Measurements from ENCODE around the gene AIP. TPM values are rescaled to one million over a fixed set of nuclear protein-coding genes. Genes with fewer than 3 reads are reported as not detected.

The AIP gene
- total RNA-seq, 1 experiment from 2014 or later: 35.6 TPM

DNA sequence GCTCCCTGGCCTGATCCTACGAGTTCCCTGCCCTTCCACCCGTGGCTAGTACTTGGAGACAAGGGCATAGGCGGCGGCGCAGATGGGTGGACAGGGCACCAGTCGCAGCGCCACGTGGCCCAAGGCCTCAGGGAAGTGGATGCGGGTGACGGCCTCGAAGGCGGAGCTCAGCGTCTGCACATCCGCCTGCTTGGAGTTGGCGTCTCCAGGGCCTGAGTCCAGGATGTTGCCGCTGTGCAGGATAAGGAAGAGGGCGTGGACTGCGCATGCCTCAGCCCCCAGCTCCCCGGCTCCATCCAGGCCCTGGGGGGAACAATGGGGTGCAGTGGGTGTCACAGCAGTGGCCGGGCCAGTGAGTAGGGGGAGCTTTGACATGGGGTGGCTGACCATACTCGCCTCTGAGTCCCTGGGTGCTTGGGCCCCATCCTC lies 15.7 kb downstream of the AIP start:
- Histone ChIP-seq H2AFZ (ENCODE audit: low read length) (no peak overlapping the region), H3K27ac (ENCODE audit: insufficient read length, low read depth, low read length) (no peak overlapping the region), H3K9ac (ENCODE audit: extremely low read depth, insufficient read length, low read length) (no peak overlapping the region), H3K27me3 (ENCODE audit: insufficient read depth, low read length) (no peaks in the 10 kb centered on the region), H3T11ph (ENCODE audit: low read length) (no peak overlapping the region), H3K56ac (ENCODE audit: insufficient read length, low read depth, low read length) (no peak overlapping the region), H4K5ac (ENCODE audit: insufficient read length, low read depth, low read length) (no peak overlapping the region), H3K23ac (ENCODE audit: insufficient read length, low read depth, low read length) (no peak overlapping the region), H2BK15ac (ENCODE audit: low read depth, low read length) (no peak overlapping the region), H2BK20ac (ENCODE audit: low read depth, low read length, poor library complexity, severe bottlenecking) (no peak overlapping the region), H3K18ac (ENCODE audit: insufficient read length, low read depth, low read length) (no peak overlapping the region), H3K14ac (ENCODE audit: insufficient read depth, low read length) (no peak overlapping the region), H2BK120ac (ENCODE audit: low read depth, low read length, poor library complexity, severe bottlenecking) (no peak overlapping the region), H2AK5ac (ENCODE audit: insufficient read length, low read length) (no peak overlapping the region), H3K79me2 (ENCODE audit: insufficient read depth, low read length) (no peaks in the 10 kb centered on the region), H2BK5ac (ENCODE audit: insufficient read length, low read length) (no peak overlapping the region), H2BK12ac (ENCODE audit: insufficient read length, low read depth, low read length) (no peak overlapping the region), H3K4me1 (ENCODE audit: insufficient read depth, low read length) (no peaks in the 10 kb centered on the region), H3K9me3 (ENCODE audit: control insufficient read depth, low read depth, low read length) (no peaks in the 10 kb centered on the region), H4K20me1 (ENCODE audit: control insufficient read depth, insufficient read depth, insufficient read length) (no peaks in the 10 kb centered on the region), H3K4ac (ENCODE audit: low read depth, low read length) (no peak overlapping the region), H3K79me1 (ENCODE audit: insufficient read depth, low read depth, low read length, poor library complexity, severe bottlenecking) (no peaks in the 10 kb centered on the region), H3K23me2 (ENCODE audit: insufficient read length, low read depth, low read length, poor library complexity, severe bottlenecking) (peaks cover under 1% of the 10 kb centered on the region), H3K4me2 (ENCODE audit: insufficient read depth, insufficient read length, low read length) (no peak overlapping the region), H4K91ac (ENCODE audit: insufficient read length, low read depth, low read length) (no peak overlapping the region), H4K8ac (replicated peaks; ENCODE audit: insufficient read length, low read depth, low read length) (no peak overlapping the region)
- no CpG with 5 or more reads among the region's 21 CpGs for WGBS (ENCODE audit: extremely low coverage, insufficient read length, low lambda C conversion rate)
- no peak overlapping the region for H3K4me3 Mint-ChIP-seq
- H3K36me3 Mint-ChIP-seq (ENCODE audit: insufficient read depth in 1 of 3, low read depth in 3 of 3): peaks cover 5 to 25% (median 10%) of the 10 kb centered on the region in 3 experiments
- no peak for DNase-seq
- no peak overlapping the region for H3K27ac Mint-ChIP-seq
- H3K27me3 Mint-ChIP-seq (ENCODE audit: low read depth): peaks cover 6% of the 10 kb centered on the region
- peaks cover 0 to 7% of the 10 kb centered on the region in 2 experiments; a peak in 2 of 4 replicates for H3K4me1 Mint-ChIP-seq
- H3K9me3 Mint-ChIP-seq: no peaks in the 10 kb centered on the region
- TF ChIP-seq, protein P1, sequence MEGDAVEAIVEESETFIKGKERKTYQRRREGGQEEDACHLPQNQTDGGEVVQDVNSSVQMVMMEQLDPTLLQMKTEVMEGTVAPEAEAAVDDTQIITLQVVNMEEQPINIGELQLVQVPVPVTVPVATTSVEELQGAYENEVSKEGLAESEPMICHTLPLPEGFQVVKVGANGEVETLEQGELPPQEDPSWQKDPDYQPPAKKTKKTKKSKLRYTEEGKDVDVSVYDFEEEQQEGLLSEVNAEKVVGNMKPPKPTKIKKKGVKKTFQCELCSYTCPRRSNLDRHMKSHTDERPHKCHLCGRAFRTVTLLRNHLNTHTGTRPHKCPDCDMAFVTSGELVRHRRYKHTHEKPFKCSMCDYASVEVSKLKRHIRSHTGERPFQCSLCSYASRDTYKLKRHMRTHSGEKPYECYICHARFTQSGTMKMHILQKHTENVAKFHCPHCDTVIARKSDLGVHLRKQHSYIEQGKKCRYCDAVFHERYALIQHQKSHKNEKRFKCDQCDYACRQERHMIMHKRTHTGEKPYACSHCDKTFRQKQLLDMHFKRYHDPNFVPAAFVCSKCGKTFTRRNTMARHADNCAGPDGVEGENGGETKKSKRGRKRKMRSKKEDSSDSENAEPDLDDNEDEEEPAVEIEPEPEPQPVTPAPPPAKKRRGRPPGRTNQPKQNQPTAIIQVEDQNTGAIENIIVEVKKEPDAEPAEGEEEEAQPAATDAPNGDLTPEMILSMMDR (conservative IDR thresholded peaks at IDR 0.05): no peak

Data from H9 (cell line).